Endodermal cell (in vitro differentiated cells): ENCODE measurements around the gene CASP10. TPM values are rescaled to one million over a fixed set of nuclear protein-coding genes. Genes with fewer than 3 reads are reported as not detected.

ENCODE experiments used
- DNase-seq: peaks from one replicate; pipeline ENCODE4 v3.0.0-alpha.2; 2017
- H3K27ac ChIP-seq: 2 replicates; pipeline ENCODE4 v1.5.1; 2013; ENCODE audit warnings: mild to moderate bottlenecking, low read depth, low read length, moderate library complexity
- H3K27me3 ChIP-seq: 2 replicates; pipeline ENCODE4 v1.6.1; 2013; ENCODE audit warnings: mild to moderate bottlenecking, low read length, moderate library complexity; ENCODE audit not compliant: insufficient read depth, control insufficient read depth, poor library complexity, severe bottlenecking
- H3K36me3 ChIP-seq: 2 replicates; pipeline ENCODE4 v1.7.0; 2013; ENCODE audit warnings: mild to moderate bottlenecking, low read length, moderate library complexity; ENCODE audit not compliant: control insufficient read depth, insufficient read depth
- H3K4me1 ChIP-seq: one replicate; pipeline ENCODE4 v1.7.0; 2013; ENCODE audit warnings: low read length; ENCODE audit not compliant: control insufficient read depth, insufficient read depth
- H3K4me3 ChIP-seq: 2 replicates; pipeline ENCODE4 v1.5.1; 2013; ENCODE audit warnings: mild to moderate bottlenecking, low read length, moderate library complexity
- H3K9ac ChIP-seq: 2 replicates; pipeline ENCODE4 v1.6.1; 2013; ENCODE audit warnings: mild to moderate bottlenecking, low read length, moderate library complexity; ENCODE audit not compliant: poor library complexity, severe bottlenecking; ENCODE audit errors: extremely low read depth
- H3K9me3 ChIP-seq: 2 replicates; pipeline ENCODE4 v1.6.1; 2013; ENCODE audit warnings: mild to moderate bottlenecking, low read length, moderate library complexity; ENCODE audit not compliant: control insufficient read depth
- H3K27ac Mint-ChIP-seq: 2 replicates; pipeline ENCODE4 v1.8.0; 2020; ENCODE audit warnings: mixed read lengths
- H3K27me3 Mint-ChIP-seq: 2 replicates; pipeline ENCODE4 v1.8.0; 2021; ENCODE audit warnings: mild to moderate bottlenecking, mixed read lengths; ENCODE audit not compliant: insufficient read depth
- H3K36me3 Mint-ChIP-seq: 2 replicates; pipeline ENCODE4 v1.8.0; 2020; ENCODE audit warnings: low read depth, mixed read lengths
- H3K4me1 Mint-ChIP-seq: 2 replicates; pipeline ENCODE4 v1.8.0; 2020; ENCODE audit warnings: mixed read lengths
- H3K4me3 Mint-ChIP-seq: 2 replicates; pipeline ENCODE4 v1.8.0; 2020; ENCODE audit warnings: mild to moderate bottlenecking, moderate library complexity, mixed read lengths
- H3K9me3 Mint-ChIP-seq: 2 replicates; pipeline ENCODE4 v1.8.0; 2020; ENCODE audit warnings: mild to moderate bottlenecking, mixed read lengths
- CTCF ChIP-seq: fragments of 200-600 bp; sonication (generic); conservative IDR thresholded peaks from 2 replicates; pipeline ENCODE4 v1.5.0; 2021; ENCODE audit warnings: antibody characterized with exemption, mild to moderate bottlenecking
- WGBS, 2 experiments: methylation state at CpG; one replicate each; pipeline versions ENCODE4 v1.1.5 to v1.1.7; 2013; ENCODE audit warnings: missing lambda C conversion rate in 2 of 2, mixed read lengths in 1 of 2; ENCODE audit not compliant: insufficient coverage in 1 of 2, insufficient read length in 1 of 2; 5-methylcytosine and 5-hydroxymethylcytosine counted together
- total RNA-seq, 2 donors: library from RNA; stranded (reverse); fragmentation: NEBNext Ultra II Directional in 1 of 2; extraction: Animal tissue kit (Norgen Biotek cat#: 25700) in 1 of 2; gene quantifications; 2 replicates in 1 of 2; 3 replicates in 1 of 2; pipeline ENCODE4 v1.2.1, GENCODE V29; 2021

The CASP10 gene
- total RNA-seq, 2 donors from 2014 or later = 6.0 to 24.5 TPM

DNA sequence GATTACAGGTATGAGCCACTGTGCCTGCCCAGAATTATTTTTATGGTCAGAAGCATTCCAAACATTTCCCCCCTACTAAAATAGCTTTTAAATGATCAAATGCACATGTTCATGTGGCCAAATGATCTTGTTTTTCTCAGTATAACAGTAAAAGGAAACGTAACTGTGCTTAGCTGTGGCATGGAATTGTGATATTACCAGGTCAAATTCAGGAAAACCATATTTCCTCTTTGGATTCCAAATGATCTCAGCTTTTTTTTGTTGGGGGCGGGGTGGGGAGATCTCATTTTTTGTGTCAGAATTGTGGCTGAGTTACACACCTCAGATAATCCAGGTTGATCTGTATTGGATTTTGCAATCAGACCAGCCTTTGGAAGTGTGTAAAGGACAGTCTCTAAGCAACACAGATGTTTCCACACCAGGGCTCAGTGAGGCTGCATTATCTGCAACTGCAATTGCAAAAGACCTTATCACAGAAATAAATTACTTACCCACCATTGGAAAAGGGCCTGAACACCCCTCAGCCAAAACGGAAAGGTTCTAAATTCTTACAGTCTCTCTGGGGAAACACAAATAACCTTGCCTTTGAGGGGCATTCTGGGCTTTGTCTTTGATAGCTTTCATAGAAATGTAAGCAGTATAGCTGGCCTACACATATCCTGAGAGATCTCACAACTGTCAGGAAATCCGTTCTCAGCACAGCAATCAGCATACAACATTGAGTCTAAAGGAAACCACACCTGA is 8.4 kb downstream of the CASP10 start:
- H3K36me3 Mint-ChIP-seq = peaks cover 23% of the 10 kb centered on the region
- no peak for DNase-seq
- Histone ChIP-seq H3K9ac (no peak overlapping the region), H3K4me3 (no peak overlapping the region), H3K27ac (no peak overlapping the region), H3K4me1 (no peaks in the 10 kb centered on the region), H3K36me3 (no peaks in the 10 kb centered on the region), H3K27me3 (no peaks in the 10 kb centered on the region), H3K9me3 (no peaks in the 10 kb centered on the region)
- H3K9me3 Mint-ChIP-seq = no peaks in the 10 kb centered on the region
- no peaks in the 10 kb centered on the region for H3K4me1 Mint-ChIP-seq
- no peaks in the 10 kb centered on the region for H3K27me3 Mint-ChIP-seq
- 67 to 82% methylated on average over 1 to 4 of the region's 4 CpGs for WGBS, 2 experiments
- TF ChIP-seq CTCF = no peak
- H3K4me3 Mint-ChIP-seq = no peak overlapping the region
- no peak overlapping the region for H3K27ac Mint-ChIP-seq

DNA sequence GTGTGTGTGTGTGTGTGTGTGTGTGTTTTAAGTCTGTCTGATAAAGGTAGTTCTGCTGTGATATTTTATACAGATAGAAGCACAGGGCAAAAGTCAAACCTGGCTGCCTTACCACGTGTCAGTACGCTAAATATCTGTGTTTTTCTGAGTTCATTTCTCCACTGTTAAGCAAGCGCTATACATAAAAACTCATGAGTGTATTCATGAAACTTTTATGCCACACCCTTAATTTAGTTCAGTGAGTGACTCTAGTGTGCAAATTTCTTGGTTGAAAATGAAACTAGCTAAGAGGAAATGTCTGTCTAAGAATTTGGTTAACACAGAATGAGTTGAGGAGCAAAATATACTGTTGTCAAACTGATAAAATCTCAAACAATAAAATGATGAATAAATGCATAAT is 11.2 kb downstream of the CASP10 start:
- no peak overlapping the region for H3K27ac Mint-ChIP-seq
- no peaks in the 10 kb centered on the region for H3K4me1 Mint-ChIP-seq
- Histone ChIP-seq H3K4me3 (no peak overlapping the region), H3K9ac (no peak overlapping the region), H3K36me3 (no peaks in the 10 kb centered on the region), H3K4me1 (no peaks in the 10 kb centered on the region), H3K27me3 (no peaks in the 10 kb centered on the region), H3K9me3 (no peaks in the 10 kb centered on the region), H3K27ac (no peak overlapping the region)
- peaks cover 22% of the 10 kb centered on the region for H3K36me3 Mint-ChIP-seq
- H3K9me3 Mint-ChIP-seq = no peaks in the 10 kb centered on the region
- no peaks in the 10 kb centered on the region for H3K27me3 Mint-ChIP-seq
- no peak for TF ChIP-seq CTCF
- DNase-seq = no peak
- H3K4me3 Mint-ChIP-seq = no peak overlapping the region
- 86 to 93% methylated on average over 1 to 3 of the region's 3 CpGs for WGBS, 2 experiments

GRCh38 chr2:201195331-201195730 is 12.4 kb downstream of the CASP10 start:
- Mint-ChIP-seq H3K4me1 (peaks cover 4% of the 10 kb centered on the region), H3K9me3 (no peaks in the 10 kb centered on the region), H3K4me3 (no peak overlapping the region), H3K27ac (no peak overlapping the region), H3K36me3 (peaks cover 22% of the 10 kb centered on the region), H3K27me3 (no peaks in the 10 kb centered on the region)
- 94 to 98% methylated on average over 3 of the region's 3 CpGs for WGBS, 2 experiments
- TF ChIP-seq CTCF = no peak
- no peak overlapping the region for H3K4me3 ChIP-seq
- no peak for DNase-seq
- no peaks in the 10 kb centered on the region for H3K36me3 ChIP-seq
- no peaks in the 10 kb centered on the region for H3K9me3 ChIP-seq
- H3K27ac ChIP-seq = no peak overlapping the region
- H3K4me1 ChIP-seq = no peaks in the 10 kb centered on the region
- H3K27me3 ChIP-seq = no peaks in the 10 kb centered on the region
- H3K9ac ChIP-seq = no peak overlapping the region
